Hepatocyte (in vitro differentiated cells): ENCODE data around the gene WNK2. TPM values are rescaled to one million over a fixed set of nuclear protein-coding genes. Genes with fewer than 3 reads are reported as not detected.

ENCODE experiments used
- DNase-seq: peaks from one replicate; pipeline ENCODE4 v3.0.0-alpha.2; 2016; ENCODE audit warnings: low spot score
- H2AFZ ChIP-seq: fragments of 200-600 bp; sonication (generic); 2 replicates; pipeline ENCODE4 v1.6.0; 2016; ENCODE audit warnings: antibody characterized with exemption, mild to moderate bottlenecking
- H3K27ac ChIP-seq: fragments of 200-600 bp; sonication (generic); 2 replicates; pipeline ENCODE4 v1.5.1; 2016; ENCODE audit warnings: mild to moderate bottlenecking
- H3K27me3 ChIP-seq: fragments of 200-600 bp; sonication (generic); 2 replicates; pipeline ENCODE4 v1.6.1; 2016
- H3K36me3 ChIP-seq: fragments of 200-600 bp; sonication (generic); replicated peaks from 2 replicates; pipeline ENCODE4 v1.5.1; 2016; ENCODE audit warnings: low read depth; ENCODE audit not compliant: insufficient read depth
- H3K4me1 ChIP-seq: fragments of 200-600 bp; sonication (generic); 2 replicates; pipeline ENCODE4 v1.5.1; 2016; ENCODE audit warnings: mild to moderate bottlenecking, moderate library complexity; ENCODE audit not compliant: insufficient read depth
- H3K4me2 ChIP-seq: fragments of 200-600 bp; sonication (generic); 2 replicates; pipeline ENCODE4 v1.6.0; 2016
- H3K4me3 ChIP-seq: fragments of 200-600 bp; sonication (generic); 2 replicates; pipeline ENCODE4 v1.5.1; 2016; ENCODE audit warnings: mild to moderate bottlenecking
- H3K79me2 ChIP-seq: fragments of 200-600 bp; sonication (generic); 2 replicates; pipeline ENCODE4 v1.6.0; 2017; ENCODE audit warnings: mild to moderate bottlenecking
- H3K9me2 ChIP-seq: fragments of 200-600 bp; sonication (generic); replicated peaks from 2 replicates; pipeline ENCODE4 v1.6.0; 2017; ENCODE audit warnings: mild to moderate bottlenecking; ENCODE audit not compliant: insufficient read depth
- H3K9me3 ChIP-seq: fragments of 200-600 bp; sonication (generic); 2 replicates; pipeline ENCODE4 v1.5.1; 2016; ENCODE audit warnings: low read depth, mild to moderate bottlenecking
- H4K20me1 ChIP-seq: fragments of 200-600 bp; sonication (generic); 2 replicates; pipeline ENCODE4 v1.6.0; 2016; ENCODE audit warnings: mild to moderate bottlenecking; ENCODE audit not compliant: insufficient read depth, poor library complexity, severe bottlenecking
- EZH2 ChIP-seq: fragments of 200-600 bp; sonication (generic); IDR thresholded peaks from 2 replicates; pipeline ENCODE4 v1.6.1; 2016; ENCODE audit warnings: antibody characterized with exemption, mild to moderate bottlenecking, borderline replicate concordance
- EZH2phosphoT487 ChIP-seq: fragments of 200-600 bp; sonication (generic); IDR thresholded peaks from one replicate; pipeline ENCODE4 v1.6.1; 2018; ENCODE audit warnings: antibody characterized with exemption, mild to moderate bottlenecking, low read depth, moderate library complexity; ENCODE audit not compliant: unreplicated experiment, severe bottlenecking
- WGBS: methylation state at CpG from one replicate; pipeline ENCODE4 v1.1.6; 2016; ENCODE audit warnings: low lambda C conversion rate; ENCODE audit errors: missing lambda C conversion rate; 5-methylcytosine and 5-hydroxymethylcytosine counted together
- polyA plus RNA-seq: library from polyadenylated mRNA; unstranded; fragments of >200 nt; fragmentation: Nextera tagmentation; extraction: Ambion mirVana; gene quantifications from 2 replicates; pipeline ENCODE4 v1.2.1, GENCODE V29; 2016
- total RNA-seq: library from RNA; depleted of rRNA; stranded (reverse); fragments of >200 nt; gene quantifications from 2 replicates; pipeline ENCODE4 v1.2.3, GENCODE V29; 2014
- TF ChIP-seq, protein P1 (sequence below): fragments of 200-600 bp; sonication (generic); IDR thresholded peaks from 2 replicates; pipeline ENCODE4 v1.5.1; 2016; ENCODE audit warnings: antibody characterized with exemption, mild to moderate bottlenecking; ENCODE audit not compliant: poor library complexity

Gene WNK2
- total and polyA plus RNA-seq, 2 experiments from 2014 or later, result 8.9 to 13.5 TPM

DNA sequence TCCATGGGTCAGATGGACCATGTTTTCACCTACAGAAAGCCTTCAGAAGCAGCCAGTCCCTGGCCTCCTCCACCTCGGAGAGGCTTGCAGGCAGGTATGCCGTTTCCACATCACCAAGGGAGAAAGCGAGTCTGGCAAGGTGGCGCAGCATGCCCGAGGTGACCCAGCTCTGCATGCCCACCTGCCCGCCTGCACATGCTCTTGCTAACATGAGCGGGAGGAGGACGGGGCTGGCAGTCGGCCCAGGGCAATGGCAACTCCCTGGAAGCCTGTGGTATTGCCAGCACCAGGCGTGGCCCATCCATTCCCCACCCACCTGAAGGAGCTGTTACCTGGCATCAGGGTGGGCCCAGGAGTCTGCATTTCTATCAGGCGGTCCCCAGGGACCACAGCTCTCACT, 46.6 kb upstream of the WNK2 start:
- H3K9me2 ChIP-seq, result no peaks in the 10 kb centered on the region
- H3K9me3 ChIP-seq, result no peaks in the 10 kb centered on the region
- WGBS, result 96% methylated on average over 11 of the region's 11 CpGs

DNA sequence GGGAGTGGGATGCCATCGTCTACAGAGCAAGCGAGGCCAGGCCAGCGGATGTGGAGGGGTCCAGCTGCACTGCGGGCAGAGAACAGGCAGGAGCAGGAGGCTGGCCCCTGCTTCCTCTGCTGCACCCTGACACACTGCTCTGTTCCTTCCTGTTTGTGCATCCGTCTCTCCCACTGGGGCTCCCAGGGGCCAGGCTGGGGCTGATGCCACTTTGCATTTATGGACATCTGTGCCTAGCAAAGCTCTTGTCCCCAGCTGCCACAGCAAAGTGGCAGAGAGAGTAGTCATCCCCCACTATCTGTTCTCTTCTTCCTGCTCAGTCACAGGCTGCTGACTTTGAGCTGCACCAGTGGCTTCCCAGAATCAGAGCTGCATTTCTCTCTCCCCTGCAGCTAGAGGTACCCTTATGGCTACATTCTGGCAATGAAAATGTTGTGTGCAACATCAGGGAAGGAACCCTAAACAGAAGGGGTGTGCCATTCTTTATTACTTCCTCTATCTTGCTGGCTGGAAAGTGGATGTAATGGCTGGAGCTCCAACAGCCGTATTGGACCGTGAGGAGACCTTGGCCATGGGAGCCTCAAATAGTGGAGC, 45.7 kb upstream of the WNK2 start:
- Histone ChIP-seq H3K27me3 (no peaks in the 10 kb centered on the region), H3K4me1 (peaks cover 8% of the 10 kb centered on the region), H2AFZ (no peak overlapping the region), H3K4me3 (no peak overlapping the region), H3K9me3 (no peaks in the 10 kb centered on the region), H3K36me3 (no peaks in the 10 kb centered on the region), H4K20me1 (no peaks in the 10 kb centered on the region), H3K9me2 (no peaks in the 10 kb centered on the region), H3K79me2 (no peaks in the 10 kb centered on the region), H3K4me2 (no peak overlapping the region), H3K27ac (no peak overlapping the region)
- 83% methylated on average over 7 of the region's 7 CpGs for WGBS
- DNase-seq, result no peak
- TF ChIP-seq, protein P1, sequence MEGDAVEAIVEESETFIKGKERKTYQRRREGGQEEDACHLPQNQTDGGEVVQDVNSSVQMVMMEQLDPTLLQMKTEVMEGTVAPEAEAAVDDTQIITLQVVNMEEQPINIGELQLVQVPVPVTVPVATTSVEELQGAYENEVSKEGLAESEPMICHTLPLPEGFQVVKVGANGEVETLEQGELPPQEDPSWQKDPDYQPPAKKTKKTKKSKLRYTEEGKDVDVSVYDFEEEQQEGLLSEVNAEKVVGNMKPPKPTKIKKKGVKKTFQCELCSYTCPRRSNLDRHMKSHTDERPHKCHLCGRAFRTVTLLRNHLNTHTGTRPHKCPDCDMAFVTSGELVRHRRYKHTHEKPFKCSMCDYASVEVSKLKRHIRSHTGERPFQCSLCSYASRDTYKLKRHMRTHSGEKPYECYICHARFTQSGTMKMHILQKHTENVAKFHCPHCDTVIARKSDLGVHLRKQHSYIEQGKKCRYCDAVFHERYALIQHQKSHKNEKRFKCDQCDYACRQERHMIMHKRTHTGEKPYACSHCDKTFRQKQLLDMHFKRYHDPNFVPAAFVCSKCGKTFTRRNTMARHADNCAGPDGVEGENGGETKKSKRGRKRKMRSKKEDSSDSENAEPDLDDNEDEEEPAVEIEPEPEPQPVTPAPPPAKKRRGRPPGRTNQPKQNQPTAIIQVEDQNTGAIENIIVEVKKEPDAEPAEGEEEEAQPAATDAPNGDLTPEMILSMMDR, result no peak
- TF ChIP-seq EZH2 (no peak), EZH2phosphoT487 (no peak)

More for the DNA sequence above, 46.6 kb upstream of the WNK2 start:
- no peak overlapping the region for H3K4me3 ChIP-seq
- H2AFZ ChIP-seq, result no peak overlapping the region
- no peak overlapping the region for H3K4me2 ChIP-seq
- TF ChIP-seq, protein P1, result no peak
- TF ChIP-seq EZH2 (no peak), EZH2phosphoT487 (no peak)
- DNase-seq, result no peak
- H3K4me1 ChIP-seq, result peaks cover 17% of the 10 kb centered on the region
- no peak overlapping the region for H3K27ac ChIP-seq
- no peaks in the 10 kb centered on the region for H3K27me3 ChIP-seq
- peaks cover 7% of the 10 kb centered on the region for H3K79me2 ChIP-seq
- H4K20me1 ChIP-seq, result no peaks in the 10 kb centered on the region
- no peaks in the 10 kb centered on the region for H3K36me3 ChIP-seq

DNA sequence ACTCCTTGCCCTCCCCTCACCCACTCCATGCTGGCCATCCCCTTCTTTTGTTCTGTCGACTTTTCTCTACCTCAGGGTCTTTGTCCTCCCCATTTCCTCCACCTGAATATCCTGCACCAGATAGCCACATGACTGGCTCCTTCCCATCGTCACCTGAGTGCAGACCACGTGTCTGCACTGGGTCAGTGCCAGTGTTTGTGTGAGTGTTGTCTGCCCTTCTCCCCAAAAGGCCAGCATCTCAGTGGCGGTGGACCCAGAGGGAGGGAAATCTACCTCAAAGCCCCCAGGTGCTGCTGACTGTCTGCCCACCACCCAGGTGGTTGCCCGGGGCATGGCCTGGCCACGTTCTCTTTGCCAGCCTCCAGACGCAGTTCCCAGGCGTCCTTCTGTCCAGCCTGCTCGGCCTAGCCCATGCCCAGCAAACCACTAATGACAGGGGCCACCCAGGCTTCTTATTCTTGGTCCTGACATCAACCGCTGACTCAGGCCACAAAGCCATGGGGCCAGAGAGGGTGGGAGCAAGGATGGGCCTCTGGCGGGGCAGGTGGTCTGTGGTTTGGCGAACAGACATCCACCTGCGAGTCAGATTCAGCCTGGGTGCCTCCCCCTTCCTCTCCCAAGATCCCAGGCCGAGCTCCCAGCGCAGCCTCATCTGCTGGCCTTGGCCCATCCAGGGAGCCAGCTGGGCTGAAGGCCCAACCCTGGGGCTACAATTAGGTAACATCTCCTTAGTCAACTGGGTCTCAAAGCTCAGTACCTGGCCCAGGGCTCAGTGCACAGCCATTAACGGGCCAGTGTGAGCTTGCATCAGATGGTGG, 44.4 kb upstream of the WNK2 start:
- no peaks in the 10 kb centered on the region for H3K9me3 ChIP-seq
- H2AFZ ChIP-seq, result no peak overlapping the region
- TF ChIP-seq EZH2phosphoT487, result no peak
- no peak for TF ChIP-seq EZH2
- TF ChIP-seq, protein P1, result no peak
- 89% methylated on average over 16 of the region's 16 CpGs for WGBS
- no peaks in the 10 kb centered on the region for H4K20me1 ChIP-seq
- no peaks in the 10 kb centered on the region for H3K79me2 ChIP-seq
- no peaks in the 10 kb centered on the region for H3K27me3 ChIP-seq
- no peak for DNase-seq
- H3K27ac ChIP-seq, result no peak overlapping the region
- no peaks in the 10 kb centered on the region for H3K9me2 ChIP-seq
- H3K4me2 ChIP-seq, result no peak overlapping the region
- no peak overlapping the region for H3K4me3 ChIP-seq
- peaks cover 3% of the 10 kb centered on the region for H3K4me1 ChIP-seq
- H3K36me3 ChIP-seq, result no peaks in the 10 kb centered on the region
